ENCODE results near the gene C1orf226. TPM values are rescaled to one million over a fixed set of nuclear protein-coding genes. Genes with fewer than 3 reads are reported as not detected.

Gene C1orf226
- total RNA-seq, 2 donors from 2014 or later = 1.3 to 4.0 TPM

- no peaks in the 10 kb centered on the region for H3K4me1 ChIP-seq
- intact Hi-C loops (cut with DNase I) = no loop called here
- no peaks in the 10 kb centered on the region for H3K36me3 ChIP-seq (replicated peaks in 1 of 2; ENCODE audit: insufficient read depth in 1 of 2, low read depth in 2 of 2)
- no peaks in the 10 kb centered on the region for H3K27me3 ChIP-seq
- TF ChIP-seq CTCF (IDR thresholded peaks at IDR 0.05) = no peak
- WGBS, 2 donors = 58 to 65% methylated on average over 5 of the region's 5 CpGs
- H3K27ac ChIP-seq = no peak overlapping the region
- ATAC-seq = no peak
- no peak overlapping the region for H3K4me3 ChIP-seq
- no peak for DNase-seq
- no peaks in the 10 kb centered on the region for H3K9me3 ChIP-seq
These were observed 23.1 kb downstream of the C1orf226 start for GRCh38 chr1:162404550-162405160.

- Histone ChIP-seq H3K9me3 (no peaks in the 10 kb centered on the region), H3K4me3 (no peak overlapping the region), H3K27me3 (no peaks in the 10 kb centered on the region), H3K4me1 (no peaks in the 10 kb centered on the region), H3K36me3 (replicated peaks in 1 of 2; ENCODE audit: insufficient read depth in 1 of 2, low read depth in 2 of 2) (no peaks in the 10 kb centered on the region), H3K27ac (no peak overlapping the region)
- TF ChIP-seq POLR2A (IDR thresholded peaks at IDR 0.05) (no peak), CTCF (IDR thresholded peaks at IDR 0.05) (no peak)
- WGBS, 2 donors = 56 to 58% methylated on average over 5 of the region's 5 CpGs
- intact Hi-C loops (cut with DNase I) = no loop called here
- DNase-seq (no peak), ATAC-seq (no peak)
These were observed 24.3 kb downstream of the C1orf226 start for GRCh38 chr1:162405800-162406199.

DNA sequence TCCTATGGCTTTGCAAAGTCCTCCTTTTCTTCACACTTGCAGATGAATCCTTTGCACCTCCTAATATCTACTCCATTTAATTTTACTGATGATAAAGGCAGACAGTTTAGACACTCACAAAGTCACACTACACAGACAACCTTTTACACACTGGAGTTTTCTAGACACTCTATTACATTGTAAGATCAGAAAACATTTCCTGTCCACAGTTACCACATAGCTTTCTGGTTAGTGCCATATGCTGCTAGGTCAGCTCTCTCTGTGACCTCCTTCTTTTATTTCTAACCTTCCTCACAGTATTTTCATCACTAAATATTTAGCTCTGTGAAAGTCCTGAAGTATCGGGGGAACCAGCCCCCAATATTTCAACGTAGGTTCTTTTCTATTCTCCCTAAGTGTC lies 25.3 kb downstream of the C1orf226 start:
- no peak for TF ChIP-seq POLR2A (IDR thresholded peaks at IDR 0.05)
- TF ChIP-seq CTCF (IDR thresholded peaks at IDR 0.05) = no peak
- 72 to 83% methylated on average over 2 of the region's 2 CpGs for WGBS, 2 donors
- intact Hi-C loops (cut with DNase I) = no loop called here

DNA sequence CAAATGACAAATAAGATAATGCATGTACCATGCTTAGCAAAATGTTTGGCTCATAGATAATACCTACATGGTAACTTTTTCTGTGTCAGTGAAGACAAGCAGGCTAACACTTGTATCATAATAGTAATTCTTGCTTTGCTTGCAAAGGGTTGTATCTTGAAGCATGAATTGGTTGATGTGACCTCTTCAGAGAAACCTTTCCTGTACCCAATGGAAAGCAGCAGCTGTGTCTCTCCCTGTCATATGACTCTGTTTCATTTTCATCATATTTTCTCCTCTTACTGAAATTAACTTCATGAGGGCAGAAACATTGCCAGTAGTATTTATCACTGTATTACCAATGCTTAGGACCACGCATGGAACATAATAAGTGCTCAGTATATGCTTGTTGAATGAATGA lies 26.0 kb downstream of the C1orf226 start:
- Histone ChIP-seq H3K4me3 (no peak overlapping the region), H3K27me3 (no peaks in the 10 kb centered on the region), H3K4me1 (no peaks in the 10 kb centered on the region), H3K9me3 (no peaks in the 10 kb centered on the region), H3K36me3 (replicated peaks in 1 of 2; ENCODE audit: insufficient read depth in 1 of 2, low read depth in 2 of 2) (no peaks in the 10 kb centered on the region), H3K27ac (no peak overlapping the region)
- 94 to 100% methylated on average over 1 of the region's 1 CpG for WGBS, 2 donors
- no peak for ATAC-seq
- no peak for TF ChIP-seq CTCF (IDR thresholded peaks at IDR 0.05)
- TF ChIP-seq POLR2A (IDR thresholded peaks at IDR 0.05) = no peak
- intact Hi-C loops (cut with DNase I) = no loop called here
- no peak for DNase-seq

More for the DNA sequence above, 25.3 kb downstream of the C1orf226 start:
- ATAC-seq (no peak), DNase-seq (no peak)
- Histone ChIP-seq H3K36me3 (replicated peaks in 1 of 2; ENCODE audit: insufficient read depth in 1 of 2, low read depth in 2 of 2) (no peaks in the 10 kb centered on the region), H3K9me3 (no peaks in the 10 kb centered on the region), H3K27ac (no peak overlapping the region), H3K27me3 (no peaks in the 10 kb centered on the region), H3K4me3 (no peak overlapping the region), H3K4me1 (no peaks in the 10 kb centered on the region)

DNA sequence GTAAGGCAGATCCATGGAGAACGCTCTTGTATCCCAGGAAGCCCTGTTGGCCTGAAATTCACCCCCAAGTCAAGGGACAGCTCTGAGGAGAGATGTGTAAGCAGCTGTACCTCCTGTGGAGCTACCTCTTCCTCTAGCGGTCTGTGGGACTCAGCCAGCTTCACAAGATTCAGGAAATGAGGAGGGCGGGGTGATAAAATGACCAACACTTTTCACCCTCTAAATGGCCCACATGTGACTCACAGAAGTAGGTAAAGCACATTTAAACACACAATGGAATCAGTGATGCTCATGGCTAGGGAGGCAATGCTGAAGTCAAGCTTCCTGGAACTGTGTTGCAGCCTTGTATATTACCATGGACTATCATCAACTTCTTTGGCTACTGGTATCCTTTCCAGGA lies 30.5 kb downstream of the C1orf226 start, which contains the start of gene SH2D1B:
Gene SH2D1B (minus strand): TSS at position 135 of the 400 bp plus-strand sequence. CDS start 120 bp downstream, at position 15.
- 65 to 66% methylated on average over 2 to 3 of the region's 3 CpGs for WGBS, 2 donors
- no peak within 1 kb of the TSS for H3K27ac ChIP-seq
- TF ChIP-seq POLR2A (IDR thresholded peaks at IDR 0.05) (no peak), CTCF (IDR thresholded peaks at IDR 0.05) (no peak)
- intact Hi-C loops (cut with DNase I) = no loop called here
- ATAC-seq = no peak
- no peaks in the 10 kb centered on the region for H3K4me1 ChIP-seq
- DNase-seq = no peak
- no peak within 1 kb of the TSS for H3K4me3 ChIP-seq
- H3K9me3 ChIP-seq = no peaks in the 10 kb centered on the region
- H3K36me3 ChIP-seq (replicated peaks in 1 of 2; ENCODE audit: insufficient read depth in 1 of 2, low read depth in 2 of 2) = no peaks in the 10 kb centered on the region
- no peaks in the 10 kb centered on the region for H3K27me3 ChIP-seq
